ENCODE data around the gene SOD1. TPM values are rescaled to one million over a fixed set of nuclear protein-coding genes. Genes with fewer than 3 reads are reported as not detected.

The SOD1 gene
- total and polyA plus RNA-seq, 2 donors (not counting 3 experiments of a cell fraction or from before 2014, with no cell fraction given), result 198 to 268 TPM

GRCh38 chr21:31612894-31613785 lies 46.4 kb upstream of the SOD1 start:
- no peak overlapping the region for H3K27ac ChIP-seq (ENCODE audit: insufficient read depth, low read depth, low read length)
- no peaks in the 10 kb centered on the region for H3K27me3 ChIP-seq (ENCODE audit: control insufficient read depth in 2 of 2, insufficient read depth in 2 of 2, low read length in 2 of 2)
- dilution Hi-C loops (cut with MboI; ENCODE audit: extremely low pct_ligation_motif_present, low sequenced_read_pairs) (no loop called here), intact Hi-C loops (cut with micrococcal nuclease) (no loop called here)
- H3K9me1 ChIP-seq (replicated peaks; ENCODE audit: control insufficient read depth, extremely low read depth, insufficient read depth, low read length), result no peaks in the 10 kb centered on the region
- H3K4me1 ChIP-seq (ENCODE audit: control insufficient read depth, extremely low read depth, insufficient read depth, low read length), result no peaks in the 10 kb centered on the region
- no peaks in the 10 kb centered on the region for H3K9me3 ChIP-seq (replicated peaks; ENCODE audit: control insufficient read depth, insufficient read depth, low read length)
- no peaks in the 10 kb centered on the region for H3K36me3 ChIP-seq (ENCODE audit: control insufficient read depth in 2 of 2, extremely low read depth in 1 of 2, insufficient read depth in 2 of 2, low read length in 2 of 2)
- DNase-seq (ENCODE audit: low read depth, low spot score) (no peak), FAIRE-seq (no peak)
- H3K79me2 ChIP-seq (ENCODE audit: control insufficient read depth, insufficient read depth, low read length), result no peaks in the 10 kb centered on the region
- H3K9ac ChIP-seq (replicated peaks; ENCODE audit: extremely low read depth, insufficient read depth, low read length), result no peak overlapping the region
- CTCF ChIA-PET, result interaction anchor here (0.7 to 1.5 kb wide), 3 partner anchors 9 to 32 kb away, joined by 3 to 5 read pairs (median 4); no protein-coding TSS in a partner anchor
- POLR2A ChIA-PET, result no interaction called here
- TF ChIP-seq EZH2 (IDR thresholded peaks at IDR 0.05; ENCODE audit: borderline replicate concordance, low read depth, low read length, severe bottlenecking) (no peak), MYC (IDR thresholded peaks at IDR 0.05; ENCODE audit: low read depth, low read length) (no peak), CTCF (IDR thresholded peaks at IDR 0.05; ENCODE audit: extremely low read depth in 1 of 2, insufficient read depth in 1 of 2, low read depth in 1 of 2, low read length in 2 of 2) (no peak), POLR2A (IDR thresholded peaks at IDR 0.05; ENCODE audit: low read depth, low read length) (no peak), FOS (IDR thresholded peaks at IDR 0.05; ENCODE audit: borderline replicate concordance, insufficient read depth, low read length) (no peak), POLR2AphosphoS5 (IDR thresholded peaks at IDR 0.05; ENCODE audit: insufficient read depth, low read depth, low read length) (no peak), MAX (IDR thresholded peaks at IDR 0.05; ENCODE audit: insufficient read depth, insufficient read length) (no peak), JUN (IDR thresholded peaks at IDR 0.05; ENCODE audit: borderline replicate concordance, insufficient read depth, insufficient read length, low read depth) (no peak)
- no peak overlapping the region for H2AFZ ChIP-seq (ENCODE audit: low read depth, low read length)
- no peak overlapping the region for H3K4me2 ChIP-seq (ENCODE audit: insufficient read depth, low read length)
- H4K20me1 ChIP-seq (replicated peaks; ENCODE audit: control insufficient read depth, extremely low read depth, insufficient read depth, low read length), result no peaks in the 10 kb centered on the region
- BruUV-seq (replicated peaks), result no TSS peak
- no peak overlapping the region for H3K4me3 ChIP-seq (replicated peaks in 1 of 3; ENCODE audit: insufficient read depth in 1 of 3, low read depth in 1 of 3, low read length in 3 of 3)

Data from endothelial cell of umbilical vein (primary cell).